Progenitor cell of endocrine pancreas (in vitro differentiated cells): ENCODE results near the gene PACS2. TPM values are rescaled to one million over a fixed set of nuclear protein-coding genes. Genes with fewer than 3 reads are reported as not detected.

Experiments used
- DNase-seq: peaks from one replicate; pipeline ENCODE4 v3.0.0; 2021; ENCODE audit warnings: low spot score; ENCODE audit not compliant: unreplicated experiment
- H3K27ac Mint-ChIP-seq: 2 replicates; pipeline ENCODE4 v1.8.0; 2021; ENCODE audit warnings: mild to moderate bottlenecking, moderate library complexity, mixed read lengths
- H3K27me3 Mint-ChIP-seq: 2 replicates; pipeline ENCODE4 v1.8.0; 2021; ENCODE audit warnings: mixed read lengths
- H3K36me3 Mint-ChIP-seq: 2 replicates; pipeline ENCODE4 v1.8.0; 2022; ENCODE audit warnings: mixed read lengths; ENCODE audit not compliant: insufficient read depth
- H3K4me1 Mint-ChIP-seq: 2 replicates; pipeline ENCODE4 v1.8.0; 2021; ENCODE audit warnings: low read depth, mixed read lengths
- H3K4me3 Mint-ChIP-seq: 2 replicates; pipeline ENCODE4 v1.8.0; 2021; ENCODE audit warnings: low read depth, mild to moderate bottlenecking, moderate library complexity, mixed read lengths
- H3K9me3 Mint-ChIP-seq: 2 replicates; pipeline ENCODE4 v1.8.0; 2021; ENCODE audit warnings: low read depth, mixed read lengths
- total RNA-seq: library from RNA; stranded (reverse); gene quantifications from 2 replicates; pipeline ENCODE4 v1.2.1, GENCODE V29; 2021
- TF ChIP-seq, protein P1 (sequence below): fragments of 200-600 bp; sonication (generic); IDR thresholded peaks from one replicate; pipeline ENCODE4 v1.5.0; 2021; ENCODE audit warnings: antibody characterized with exemption, mild to moderate bottlenecking; ENCODE audit not compliant: unreplicated experiment

Gene PACS2
- total RNA-seq, 1 donor from 2014 or later, result 193 TPM

DNA sequence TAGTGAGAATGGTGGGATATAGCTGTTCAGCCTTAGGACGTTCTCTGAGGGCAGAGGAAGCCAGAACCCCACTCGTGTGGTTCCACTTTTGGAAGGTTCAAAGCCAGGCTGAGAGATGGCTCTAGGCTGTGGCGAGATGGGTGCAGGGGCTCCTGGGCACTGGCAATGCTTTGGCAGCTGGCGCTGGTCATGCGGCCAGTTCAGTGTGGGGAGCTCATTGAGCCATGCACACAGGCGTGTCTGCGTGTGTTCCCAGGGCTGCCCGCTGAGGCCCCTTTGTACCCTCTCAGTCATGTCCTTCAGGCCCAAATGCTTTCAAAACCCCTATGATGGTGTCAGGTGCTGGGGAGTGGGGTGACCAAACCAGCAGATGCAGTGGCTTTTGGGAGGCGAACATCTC, 85.5 kb downstream of the PACS2 start:
- Mint-ChIP-seq H3K27ac (peak overlapping the region; percentile 22), H3K4me3 (peak overlapping the region; percentile 78), H3K27me3 (no peaks in the 10 kb centered on the region), H3K36me3 (peaks cover 25% of the 10 kb centered on the region), H3K4me1 (peaks cover 2% of the 10 kb centered on the region), H3K9me3 (peaks cover 24% of the 10 kb centered on the region)
- TF ChIP-seq, protein P1, sequence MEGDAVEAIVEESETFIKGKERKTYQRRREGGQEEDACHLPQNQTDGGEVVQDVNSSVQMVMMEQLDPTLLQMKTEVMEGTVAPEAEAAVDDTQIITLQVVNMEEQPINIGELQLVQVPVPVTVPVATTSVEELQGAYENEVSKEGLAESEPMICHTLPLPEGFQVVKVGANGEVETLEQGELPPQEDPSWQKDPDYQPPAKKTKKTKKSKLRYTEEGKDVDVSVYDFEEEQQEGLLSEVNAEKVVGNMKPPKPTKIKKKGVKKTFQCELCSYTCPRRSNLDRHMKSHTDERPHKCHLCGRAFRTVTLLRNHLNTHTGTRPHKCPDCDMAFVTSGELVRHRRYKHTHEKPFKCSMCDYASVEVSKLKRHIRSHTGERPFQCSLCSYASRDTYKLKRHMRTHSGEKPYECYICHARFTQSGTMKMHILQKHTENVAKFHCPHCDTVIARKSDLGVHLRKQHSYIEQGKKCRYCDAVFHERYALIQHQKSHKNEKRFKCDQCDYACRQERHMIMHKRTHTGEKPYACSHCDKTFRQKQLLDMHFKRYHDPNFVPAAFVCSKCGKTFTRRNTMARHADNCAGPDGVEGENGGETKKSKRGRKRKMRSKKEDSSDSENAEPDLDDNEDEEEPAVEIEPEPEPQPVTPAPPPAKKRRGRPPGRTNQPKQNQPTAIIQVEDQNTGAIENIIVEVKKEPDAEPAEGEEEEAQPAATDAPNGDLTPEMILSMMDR, result no peak
- no peak for DNase-seq

DNA sequence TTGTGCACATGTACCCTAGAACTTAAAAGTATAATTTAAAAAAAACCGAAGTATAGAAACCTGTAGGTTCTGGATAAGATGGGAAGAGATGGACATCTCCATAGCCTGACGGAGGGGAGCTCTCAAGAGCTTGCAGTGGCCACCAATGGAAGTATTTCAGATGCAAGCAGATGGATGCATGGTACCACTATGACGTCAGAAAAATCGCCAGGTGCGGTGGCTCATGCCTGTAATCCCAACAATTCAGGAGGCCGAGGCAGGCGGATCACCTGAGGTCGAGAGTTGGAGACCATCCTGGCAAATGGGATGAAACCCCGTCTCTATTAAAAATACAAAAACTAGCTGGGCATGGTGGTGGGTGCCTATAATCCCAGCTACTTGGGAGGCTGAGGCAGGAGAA, 87.2 kb downstream of the PACS2 start:
- peaks cover 33% of the 10 kb centered on the region for H3K9me3 Mint-ChIP-seq
- TF ChIP-seq, protein P1, result no peak
- H3K4me1 Mint-ChIP-seq, result peaks cover 2% of the 10 kb centered on the region
- H3K4me3 Mint-ChIP-seq, result no peak overlapping the region
- peaks cover 29% of the 10 kb centered on the region for H3K36me3 Mint-ChIP-seq
- DNase-seq, result no peak
- no peak overlapping the region for H3K27ac Mint-ChIP-seq
- peaks cover 4% of the 10 kb centered on the region for H3K27me3 Mint-ChIP-seq

DNA sequence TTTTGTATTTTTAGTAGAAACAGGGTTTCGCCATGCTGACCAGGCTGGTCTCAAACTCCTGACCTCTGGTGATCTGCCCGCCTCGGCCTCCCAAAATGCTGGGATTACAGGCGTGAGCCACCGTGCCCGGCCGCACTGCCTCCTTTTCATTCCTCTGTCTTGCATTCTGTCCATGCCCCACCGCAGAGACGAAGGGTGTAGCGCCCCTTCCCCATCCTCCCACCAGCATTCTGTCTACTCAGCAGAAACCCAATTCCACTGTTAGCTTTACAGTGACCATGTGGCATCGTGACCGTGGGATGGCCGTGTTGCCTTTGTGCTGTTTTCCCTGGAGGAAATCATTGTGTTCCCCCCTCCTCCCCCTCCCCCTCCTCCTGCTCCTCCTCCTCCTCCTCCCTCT, 94.0 kb downstream of the PACS2 start:
- TF ChIP-seq, protein P1, result no peak
- Mint-ChIP-seq H3K36me3 (peaks cover 3% of the 10 kb centered on the region), H3K27me3 (peaks cover 38% of the 10 kb centered on the region), H3K27ac (no peak overlapping the region), H3K4me1 (peaks cover 2% of the 10 kb centered on the region), H3K9me3 (peaks cover 16% of the 10 kb centered on the region), H3K4me3 (no peak overlapping the region)
- DNase-seq, result no peak

DNA sequence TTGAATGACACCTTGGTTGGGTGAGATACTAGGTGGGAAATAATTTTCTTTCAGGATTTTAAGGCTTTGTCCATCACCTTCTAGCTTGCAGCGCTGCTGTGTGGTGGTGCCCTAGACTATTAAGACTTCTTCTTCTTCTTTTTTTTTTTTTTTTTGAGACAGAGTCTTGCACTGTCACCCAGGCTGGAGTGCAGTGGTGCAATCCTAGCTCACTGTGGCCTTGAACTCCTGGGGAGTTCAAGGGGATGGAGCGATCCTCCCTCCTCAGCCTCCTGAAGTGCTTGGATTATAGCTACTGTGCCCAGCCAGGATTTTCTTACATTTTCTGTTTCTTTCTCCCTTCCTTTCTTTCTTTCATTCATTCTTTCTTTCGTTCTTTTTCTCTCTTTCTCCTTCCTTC, 94.8 kb downstream of the PACS2 start:
- H3K4me3 Mint-ChIP-seq, result no peak overlapping the region
- peaks cover 2% of the 10 kb centered on the region for H3K4me1 Mint-ChIP-seq
- H3K36me3 Mint-ChIP-seq, result peaks cover 3% of the 10 kb centered on the region
- H3K27me3 Mint-ChIP-seq, result peaks cover 46% of the 10 kb centered on the region
- TF ChIP-seq, protein P1, result no peak
- DNase-seq, result no peak
- H3K27ac Mint-ChIP-seq, result no peak overlapping the region
- peaks cover 13% of the 10 kb centered on the region for H3K9me3 Mint-ChIP-seq

DNA sequence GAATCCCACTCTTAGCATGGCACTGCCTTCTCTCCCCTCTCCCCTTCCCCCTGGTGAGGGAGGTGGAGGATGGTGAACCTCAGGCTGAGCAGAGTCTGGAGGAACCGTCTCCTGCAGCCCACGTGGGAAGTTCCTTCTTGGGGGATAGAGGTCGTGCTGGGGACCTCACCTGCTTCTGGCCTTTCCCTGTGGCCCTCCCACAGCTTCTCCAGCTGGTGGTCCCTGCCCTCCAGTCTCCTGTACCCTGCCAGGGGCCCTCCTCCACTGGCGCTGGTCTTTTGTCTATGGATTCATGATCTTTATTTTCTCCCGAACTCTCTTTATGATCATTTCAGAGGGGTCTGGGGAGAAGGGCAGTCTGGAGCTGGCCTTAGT, 96.1 kb downstream of the PACS2 start:
- TF ChIP-seq, protein P1, result no peak
- peaks cover 6% of the 10 kb centered on the region for H3K9me3 Mint-ChIP-seq
- no peak for DNase-seq
- H3K27ac Mint-ChIP-seq, result no peak overlapping the region
- peak overlapping the region; percentile 35 for H3K4me3 Mint-ChIP-seq
- H3K27me3 Mint-ChIP-seq, result peaks cover 47% of the 10 kb centered on the region
- peaks cover 2% of the 10 kb centered on the region for H3K4me1 Mint-ChIP-seq
- H3K36me3 Mint-ChIP-seq, result peaks cover 3% of the 10 kb centered on the region
